HG03280 (cell line): ENCODE measurements around the gene SKI.

Experiments
- ATAC-seq: cut with Tn5 transposase; IDR thresholded peaks from one replicate; pipeline ENCODE4 v1.9.1; 2021; ENCODE audit warnings: mild to moderate bottlenecking, moderate library complexity; ENCODE audit not compliant: unreplicated experiment

SKI gene

DNA sequence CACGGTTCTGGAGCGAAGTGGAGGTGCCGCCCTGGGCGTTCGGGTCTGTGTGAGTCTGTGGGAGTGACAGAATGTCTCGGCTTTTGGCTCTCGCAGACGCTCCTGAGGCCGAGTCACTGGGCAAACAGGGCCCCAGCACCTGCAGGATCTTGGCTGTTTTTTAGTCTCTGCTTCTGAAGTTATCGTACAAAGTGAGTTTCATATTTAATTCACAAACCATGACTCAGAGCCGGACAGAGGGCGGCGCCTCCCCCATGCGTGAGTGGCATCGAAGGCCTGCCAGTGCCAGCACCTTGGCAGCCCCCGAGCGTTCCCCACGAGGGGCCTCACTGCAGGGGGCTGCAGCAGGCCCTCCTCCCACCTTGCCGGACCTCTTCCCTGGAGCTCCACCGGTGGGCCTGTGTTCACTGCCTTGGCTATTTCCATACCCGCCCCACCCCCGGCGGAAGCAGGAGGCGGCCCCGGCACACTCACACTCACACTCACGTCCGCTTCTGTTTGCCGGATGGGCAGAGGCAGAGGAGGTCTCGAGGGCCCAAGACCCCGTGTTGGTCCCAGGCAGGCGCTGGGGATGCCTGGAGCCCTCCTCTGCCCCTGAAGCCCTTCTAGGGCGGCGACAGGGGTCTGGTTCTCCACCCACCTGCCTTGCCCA, 106.9 kb downstream of the SKI start:
- no peak for ATAC-seq

DNA sequence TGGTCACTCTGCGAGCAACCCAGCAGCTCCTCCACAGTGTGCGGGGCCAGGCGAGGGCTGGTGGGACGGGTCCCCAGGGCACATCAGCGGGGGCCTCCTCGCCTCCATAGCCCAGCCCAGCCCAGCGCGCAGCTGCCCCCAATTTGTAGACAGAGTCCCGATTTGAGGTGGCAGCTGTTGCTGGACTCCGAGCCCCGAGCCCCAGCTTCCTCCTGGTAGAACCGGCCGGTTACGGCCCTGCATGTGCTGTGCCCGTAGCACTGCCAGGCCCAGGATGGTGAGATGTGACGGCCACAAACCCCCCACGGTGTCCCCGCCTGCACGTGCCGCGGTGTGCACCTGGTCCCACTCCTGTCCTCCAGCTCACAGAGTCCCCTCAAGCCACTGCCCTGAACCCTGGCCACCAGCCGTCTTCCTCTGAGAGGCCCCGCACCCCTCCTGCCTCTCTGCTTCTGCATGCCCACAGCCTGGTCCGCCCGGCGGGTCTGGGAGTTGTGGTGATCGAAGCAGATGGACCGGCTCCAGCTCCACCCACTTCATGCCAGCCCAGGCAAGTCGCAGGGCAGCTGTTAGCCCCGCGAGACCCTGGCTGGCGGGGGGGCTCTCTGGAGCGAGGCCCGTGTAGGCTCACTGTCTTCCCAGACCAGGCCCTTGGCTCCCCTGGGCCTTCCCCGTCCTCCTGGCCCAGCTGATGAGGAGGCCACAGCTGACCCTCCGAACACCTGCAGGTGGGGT, 107.8 kb downstream of the SKI start:
- ATAC-seq, result no peak

DNA sequence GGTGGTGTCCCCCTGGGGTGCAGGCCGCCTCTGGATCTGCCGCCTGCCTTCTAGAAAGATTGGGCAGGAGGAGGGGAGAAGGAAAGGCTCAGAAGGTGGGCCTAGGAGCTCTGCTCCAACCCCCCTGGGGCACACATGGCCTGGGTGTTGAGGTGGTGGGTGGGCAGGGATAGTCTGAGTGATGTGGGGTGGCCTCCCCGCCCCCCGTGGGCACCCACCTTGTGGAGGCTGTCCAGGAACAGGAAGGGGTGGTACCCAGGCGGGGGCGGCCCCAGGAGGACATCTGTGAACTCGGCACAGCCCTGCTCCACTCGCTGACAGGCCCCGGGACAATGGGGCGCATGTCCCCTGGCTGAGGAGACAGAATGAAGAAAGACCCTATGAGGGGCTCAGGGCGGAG, 108.4 kb downstream of the SKI start:
- no peak for ATAC-seq

DNA sequence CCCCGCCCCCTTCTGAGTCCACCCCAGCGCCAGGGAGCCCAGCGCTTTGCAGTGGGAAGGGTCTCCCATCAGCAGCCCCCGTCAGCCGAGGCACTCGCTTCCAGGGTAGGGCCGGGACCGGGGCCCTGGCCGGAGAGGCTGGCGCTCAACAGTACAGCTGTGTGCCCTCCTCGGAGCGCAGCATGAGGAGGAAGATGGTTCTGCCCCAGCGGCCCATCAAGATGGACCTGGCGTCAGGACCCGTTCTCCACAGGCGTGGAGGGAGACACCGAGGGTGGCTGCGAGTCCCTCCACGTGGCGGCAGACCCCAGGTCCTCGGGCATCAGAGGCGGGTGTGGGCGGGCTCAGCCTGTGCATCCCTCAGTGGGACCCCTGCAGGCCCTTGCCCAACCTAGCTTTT, 109.0 kb downstream of the SKI start:
- ATAC-seq, result no peak

DNA sequence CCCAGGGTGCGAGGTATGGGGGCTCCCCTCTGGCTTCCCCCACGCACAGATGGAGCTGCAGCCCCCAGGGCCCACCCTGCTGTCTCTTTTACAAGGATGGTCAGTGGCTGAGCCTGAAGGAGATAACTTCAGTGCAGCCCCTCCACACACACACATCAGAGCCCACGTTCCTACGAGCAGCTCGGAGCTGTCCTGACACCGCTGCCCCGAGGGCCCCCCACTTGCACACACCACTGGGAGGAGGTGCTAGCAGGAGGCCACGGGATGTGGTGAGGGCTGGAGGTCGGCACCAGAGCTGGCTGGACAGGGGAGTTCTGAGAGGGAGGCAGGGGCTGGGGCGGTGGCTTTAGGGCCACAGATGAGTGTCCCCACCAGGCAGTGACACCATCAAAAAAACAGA, 109.4 kb downstream of the SKI start:
- no peak for ATAC-seq

DNA sequence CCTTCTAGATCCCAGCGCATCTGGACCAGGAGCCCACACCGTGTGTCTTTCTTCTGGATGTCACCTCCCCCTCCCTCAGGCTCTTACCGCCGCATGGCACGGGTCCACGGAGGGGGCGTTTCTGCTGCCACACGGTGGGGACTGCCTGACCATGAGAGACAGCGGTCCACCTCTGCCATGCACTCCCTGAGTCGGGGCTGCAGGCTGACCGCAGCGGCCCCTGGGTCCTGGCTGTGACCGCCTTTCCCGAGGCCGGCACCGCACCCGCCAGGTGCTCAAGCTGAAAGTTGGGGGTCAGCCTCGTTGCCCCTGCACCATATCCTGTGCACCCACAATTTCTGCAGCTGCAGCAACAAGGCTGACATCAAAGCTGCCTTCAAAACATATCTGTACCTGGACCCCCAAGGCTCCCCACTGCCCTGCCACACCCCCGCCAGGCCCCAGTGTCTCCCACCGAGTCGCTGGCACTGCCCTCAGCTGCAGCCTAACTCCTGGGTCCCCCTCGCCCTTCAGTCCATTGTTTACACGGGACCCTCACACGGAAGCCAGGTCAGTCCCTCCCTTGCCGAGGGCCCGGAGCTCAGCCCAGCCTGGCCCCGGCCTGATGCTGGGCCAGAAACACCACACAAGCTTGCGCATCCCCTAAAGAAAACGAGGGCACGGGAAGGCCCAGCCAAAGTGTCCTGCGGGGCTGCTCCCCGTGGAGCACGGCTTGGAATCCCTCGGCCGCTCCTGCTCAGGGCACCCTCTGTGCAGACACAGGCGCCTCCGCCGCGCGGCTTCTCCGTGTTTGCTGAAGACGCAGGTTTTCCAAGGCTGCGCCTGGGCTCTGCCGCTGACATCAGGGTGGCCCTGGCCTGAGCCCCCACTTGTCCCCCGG, 111.3 kb downstream of the SKI start:
- no peak for ATAC-seq

DNA sequence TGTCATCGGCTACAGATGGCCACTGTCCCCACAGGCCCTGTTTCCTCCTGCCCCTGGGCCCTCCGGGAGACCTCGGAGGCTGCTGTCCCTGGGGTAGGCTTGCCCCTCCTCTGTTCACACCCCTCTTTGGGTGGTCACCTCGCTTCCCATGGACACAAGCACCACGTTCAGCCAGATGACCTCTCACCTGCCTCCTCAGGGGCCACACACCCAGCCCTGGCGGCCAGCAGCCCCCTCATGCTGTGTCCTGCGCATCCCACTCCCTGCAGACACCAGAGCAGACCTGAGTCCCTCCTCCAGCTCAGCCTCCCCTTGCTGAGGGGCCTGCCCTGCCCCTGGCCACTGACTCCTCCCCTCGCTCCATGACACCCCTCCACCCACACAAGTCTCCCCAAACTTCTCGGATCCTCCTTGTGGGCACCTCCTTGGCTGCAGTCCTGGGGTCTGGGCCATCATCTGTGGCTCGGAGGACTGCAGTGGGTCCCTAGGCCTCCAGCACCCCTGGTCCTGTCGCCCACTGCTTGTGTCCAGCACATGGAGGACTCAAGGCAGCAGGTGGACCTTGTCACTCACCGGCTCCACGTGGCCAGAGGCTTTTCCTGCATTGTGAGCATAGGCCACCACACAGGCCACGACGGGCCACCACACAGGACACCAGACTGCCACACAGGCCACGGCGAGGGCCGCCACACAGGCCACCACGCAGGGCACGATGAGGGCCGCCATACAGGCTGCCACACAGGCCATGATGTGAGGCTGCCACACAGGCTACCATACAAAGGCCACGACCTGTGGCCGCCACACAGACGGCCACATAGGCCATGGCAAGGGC, 112.2 kb downstream of the SKI start:
- no peak for ATAC-seq

DNA sequence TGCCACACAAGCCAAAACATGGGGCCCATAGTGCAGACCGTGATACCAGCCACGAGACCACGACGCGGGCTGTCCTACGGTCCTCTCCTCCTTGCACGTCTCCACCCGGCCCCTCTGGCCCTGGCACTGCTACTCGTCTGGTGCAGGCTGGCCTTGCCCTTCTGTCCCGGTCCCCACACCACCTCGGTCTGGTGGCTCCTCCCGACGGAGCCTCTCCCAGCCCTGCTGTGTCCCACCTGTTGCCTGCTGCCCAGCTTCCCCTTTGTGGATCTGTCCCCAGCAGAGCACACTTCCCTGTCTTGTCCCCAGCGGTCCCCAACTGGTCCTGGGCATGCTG, 112.8 kb downstream of the SKI start:
- ATAC-seq, result no peak

DNA sequence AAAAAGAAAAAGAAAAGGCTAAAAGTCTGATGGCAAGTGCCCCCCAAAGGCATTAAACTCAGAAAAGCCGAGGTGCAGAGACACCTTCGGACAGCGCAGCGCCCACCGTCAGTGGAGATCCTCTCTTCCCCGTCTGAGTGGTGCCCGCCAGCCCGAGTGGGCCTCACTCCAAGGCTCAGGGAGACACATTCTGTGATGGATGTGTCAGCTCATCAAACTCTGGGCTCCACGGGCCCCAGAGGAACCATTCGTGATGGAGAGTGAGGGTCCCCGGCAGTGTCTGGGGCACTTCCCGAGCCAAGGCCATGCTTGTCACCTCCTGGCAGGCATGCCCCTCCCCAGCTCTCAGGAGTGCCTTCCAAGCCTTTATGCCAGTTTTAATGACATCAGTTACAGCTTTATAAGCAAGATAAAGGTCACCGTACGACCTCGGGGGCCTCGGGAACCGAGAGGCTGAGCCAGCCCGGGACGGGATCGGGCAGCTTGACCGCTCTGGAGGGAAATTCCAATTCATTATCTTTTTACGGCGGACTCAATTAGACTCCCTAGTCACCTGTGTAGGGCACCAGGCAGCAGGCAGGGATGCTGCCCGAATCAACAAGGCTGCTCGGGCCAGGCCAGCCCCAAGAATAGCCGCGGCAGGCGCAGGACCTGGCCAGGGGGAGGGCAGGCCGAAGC, 113.7 kb downstream of the SKI start:
- no peak for ATAC-seq

DNA sequence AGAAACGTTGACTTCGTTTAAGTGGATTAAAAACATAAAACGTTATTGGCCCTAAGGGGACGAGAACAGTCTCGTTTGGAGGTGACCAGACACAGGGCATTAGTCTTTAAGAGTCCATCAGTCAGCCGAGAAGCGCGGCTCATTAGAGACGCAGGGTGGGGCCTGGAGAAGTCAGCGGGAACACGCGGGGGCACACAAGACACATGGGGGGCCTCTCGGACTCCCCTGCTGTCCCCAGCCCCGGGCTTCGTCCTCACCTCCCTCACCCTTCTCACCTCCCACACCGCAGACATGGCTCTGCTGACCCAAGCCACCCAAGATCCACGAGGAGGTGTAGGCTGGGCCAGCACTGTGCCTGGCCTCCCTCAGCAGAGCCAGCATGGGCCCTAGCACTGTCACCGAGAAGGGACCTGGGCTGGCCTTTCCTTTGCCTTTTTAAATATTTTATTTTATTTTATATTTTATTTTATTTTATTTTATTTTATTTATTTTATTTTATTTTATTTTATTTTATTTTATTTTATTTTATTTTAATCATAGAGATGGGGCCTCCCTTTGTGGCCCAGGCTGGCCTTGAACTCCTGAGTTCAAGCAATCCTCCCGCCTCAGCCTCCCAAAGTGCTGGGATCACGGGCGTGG, 114.4 kb downstream of the SKI start:
- no peak for ATAC-seq

DNA sequence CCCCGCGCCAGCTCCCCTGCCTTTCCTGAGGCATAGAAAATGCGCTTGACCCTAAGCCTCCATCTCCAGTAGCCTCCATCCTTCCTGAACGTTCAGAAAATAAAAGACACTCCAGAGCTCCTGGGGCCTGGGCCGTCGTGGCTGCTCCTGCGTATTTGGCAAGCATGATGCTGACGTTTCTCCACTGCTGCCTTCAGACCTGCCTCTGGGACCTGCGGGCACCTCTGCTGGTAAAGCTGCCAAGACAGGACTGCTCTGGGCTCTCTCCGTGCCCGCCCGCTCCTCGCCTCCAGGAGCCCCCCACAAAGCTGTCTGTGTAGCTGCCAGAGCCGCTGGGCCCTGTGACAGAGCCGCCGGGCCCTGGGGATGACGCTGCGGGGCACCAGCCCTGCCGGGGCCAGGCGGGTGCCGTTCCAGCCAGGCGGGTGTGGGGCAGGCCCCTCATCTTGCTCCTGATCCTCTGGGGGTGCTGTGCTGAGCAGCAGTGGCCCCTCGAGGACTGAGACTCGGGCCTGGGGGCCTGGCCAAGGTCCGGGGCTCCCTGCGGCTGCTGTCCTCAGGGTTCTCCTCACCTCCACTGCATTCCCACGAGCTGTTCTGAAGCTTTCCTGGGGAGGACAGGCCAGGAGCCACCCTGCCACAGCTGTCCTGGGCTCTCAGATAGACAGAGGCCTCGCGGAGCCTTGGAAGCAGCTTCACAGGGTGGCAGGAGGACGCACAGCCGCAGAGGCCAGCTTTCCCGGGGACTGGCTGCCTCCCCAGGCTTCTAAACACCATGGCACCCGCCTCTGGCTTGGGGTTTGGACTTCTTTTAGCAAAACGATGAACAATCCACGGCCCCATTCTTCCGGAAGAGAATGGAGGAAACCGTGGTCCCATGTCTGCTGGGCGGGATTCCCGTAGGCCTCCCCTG, 115.2 kb downstream of the SKI start:
- no peak for ATAC-seq

DNA sequence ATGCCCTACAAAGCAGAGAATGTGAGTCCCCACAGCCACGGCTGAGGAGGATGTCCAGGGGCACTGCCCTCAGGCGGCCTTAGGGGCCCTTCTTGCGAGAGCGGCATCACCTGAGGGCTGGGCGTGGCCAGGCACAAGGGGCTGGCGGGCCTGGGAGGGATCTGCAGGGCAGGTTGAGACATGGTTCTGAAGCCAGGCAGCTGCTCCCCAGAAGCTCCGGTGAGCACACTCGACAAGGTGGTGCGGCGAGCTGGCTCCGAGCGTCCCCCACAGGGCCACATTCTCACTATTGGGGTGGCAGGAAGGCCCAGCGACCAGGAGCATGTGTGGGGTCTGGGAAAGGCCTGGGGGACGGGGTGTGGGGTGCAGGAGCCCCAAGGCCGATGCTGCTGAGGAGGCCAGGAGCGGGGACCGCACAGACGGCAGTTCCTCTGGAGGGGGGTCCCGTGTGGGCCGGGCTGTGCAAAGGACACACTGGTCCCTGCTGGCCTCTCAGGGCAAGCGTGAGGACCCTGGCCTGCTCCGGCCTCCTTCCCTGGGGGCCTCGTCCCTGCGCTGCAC, 116.1 kb downstream of the SKI start:
- ATAC-seq, result no peak

DNA sequence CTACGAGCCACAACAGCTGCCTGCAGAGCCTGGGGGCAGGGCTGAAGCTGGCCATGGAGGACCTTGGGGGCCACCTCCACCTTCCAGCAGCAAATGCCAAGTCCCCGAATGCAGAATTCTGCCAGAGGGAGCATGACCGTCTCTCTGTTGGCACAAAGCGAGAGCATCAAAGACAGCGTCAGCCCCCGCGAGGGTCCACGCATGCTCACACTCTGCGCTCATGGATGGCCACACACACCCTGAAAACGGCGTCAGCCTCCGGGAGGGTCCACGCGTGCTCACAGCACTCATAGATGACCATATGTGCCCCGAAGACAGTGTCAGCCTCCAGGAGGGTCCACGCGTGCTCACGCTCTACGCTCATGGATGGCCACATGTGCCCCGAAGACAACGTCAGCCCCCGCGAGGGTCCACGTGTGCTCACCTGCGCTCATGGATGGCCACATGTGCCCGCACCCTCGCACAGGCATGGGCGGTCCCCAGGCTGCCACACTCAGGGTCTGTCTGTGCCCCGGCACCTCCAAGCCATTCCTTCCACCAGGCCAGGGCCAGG, 116.7 kb downstream of the SKI start:
- no peak for ATAC-seq

DNA sequence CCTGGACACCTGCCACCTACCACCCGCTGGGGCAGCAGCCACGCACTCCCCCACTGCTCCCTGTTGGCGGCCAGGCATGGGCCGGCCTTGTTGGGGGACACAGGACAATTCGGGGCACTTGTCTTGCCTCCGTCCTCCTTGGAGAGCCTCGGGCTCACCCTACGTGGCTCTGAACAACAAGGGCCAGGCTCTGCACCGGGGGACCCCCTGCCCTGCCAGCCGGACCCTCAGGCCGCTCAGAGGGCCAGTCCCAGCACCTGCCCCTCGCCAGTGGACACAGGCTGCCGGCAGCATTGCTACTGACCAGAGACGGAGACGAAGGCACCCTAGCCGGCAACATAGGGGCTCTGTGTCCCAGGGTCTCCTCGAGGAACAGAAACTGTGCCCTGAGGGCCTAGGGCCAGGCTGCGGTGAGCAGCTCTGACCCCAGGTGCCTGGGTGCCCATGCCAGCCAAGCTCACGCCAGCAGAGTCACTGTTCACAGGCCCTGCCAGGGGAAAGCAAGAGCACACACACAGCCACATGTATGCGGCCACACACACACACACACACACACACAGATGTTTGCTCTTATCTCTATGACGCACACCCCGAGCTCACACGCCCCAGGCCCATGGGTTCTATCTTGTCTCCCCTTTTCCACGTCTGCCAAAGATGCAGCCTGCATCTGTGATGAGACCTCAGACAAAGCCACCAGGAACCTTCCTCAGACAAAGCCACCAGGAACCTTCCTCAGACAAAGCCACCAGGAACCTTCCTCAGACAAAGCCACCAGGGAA, 117.4 kb downstream of the SKI start:
- no peak for ATAC-seq

DNA sequence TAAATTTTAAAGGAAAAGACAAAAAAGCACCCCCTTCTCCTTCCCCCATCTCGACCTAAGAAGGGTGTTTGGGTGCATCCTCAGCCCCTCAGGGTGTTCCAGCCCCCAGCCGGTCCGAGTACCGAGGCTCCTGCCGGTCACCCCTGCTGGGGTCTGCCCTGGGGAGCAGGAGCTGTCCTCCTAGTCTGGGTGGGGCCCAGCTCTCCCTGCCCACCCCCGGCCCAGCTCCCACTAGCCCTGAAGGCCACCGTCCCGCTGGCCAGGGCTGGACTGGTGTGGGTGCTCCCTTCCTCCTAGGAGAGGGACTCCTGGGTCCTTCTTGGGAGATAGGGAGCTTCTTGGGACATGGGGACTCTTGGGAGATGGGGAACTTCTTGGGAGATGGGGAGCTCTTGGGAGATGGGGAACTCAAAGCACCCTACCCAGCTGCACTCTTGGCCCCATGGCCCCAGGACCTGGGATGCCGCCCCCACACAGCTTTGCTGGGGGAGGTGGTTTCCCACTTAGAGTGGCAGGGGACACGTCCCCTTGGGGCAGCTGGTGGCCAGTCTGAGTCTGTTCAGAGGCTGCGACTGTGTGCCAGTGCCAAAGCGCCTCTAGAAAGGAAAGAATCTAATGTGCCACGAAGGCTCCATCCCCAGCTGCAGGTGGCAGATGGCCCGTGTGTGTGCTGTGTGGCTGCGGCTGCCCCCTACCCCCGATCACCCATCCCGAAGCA, 118.7 kb downstream of the SKI start:
- ATAC-seq, result no peak

DNA sequence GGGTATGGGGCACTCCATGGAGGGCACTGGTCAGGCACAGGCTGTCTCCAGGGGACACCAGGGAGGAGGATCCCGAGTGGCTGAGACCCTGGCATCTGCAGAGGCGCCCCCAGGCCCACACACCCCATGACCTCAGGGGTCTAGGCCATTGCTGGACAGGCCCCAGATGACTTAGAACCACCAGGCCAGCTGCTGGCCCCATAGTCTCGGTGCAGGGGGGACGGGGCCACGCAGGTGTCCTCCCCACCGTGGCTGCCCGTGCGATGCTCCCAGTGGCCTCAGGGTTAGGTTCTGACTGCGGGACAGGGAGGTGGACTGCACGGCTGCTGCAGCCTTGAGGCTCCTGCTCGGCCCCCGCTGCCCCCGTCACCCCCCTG, 119.3 kb downstream of the SKI start:
- ATAC-seq, result no peak

DNA sequence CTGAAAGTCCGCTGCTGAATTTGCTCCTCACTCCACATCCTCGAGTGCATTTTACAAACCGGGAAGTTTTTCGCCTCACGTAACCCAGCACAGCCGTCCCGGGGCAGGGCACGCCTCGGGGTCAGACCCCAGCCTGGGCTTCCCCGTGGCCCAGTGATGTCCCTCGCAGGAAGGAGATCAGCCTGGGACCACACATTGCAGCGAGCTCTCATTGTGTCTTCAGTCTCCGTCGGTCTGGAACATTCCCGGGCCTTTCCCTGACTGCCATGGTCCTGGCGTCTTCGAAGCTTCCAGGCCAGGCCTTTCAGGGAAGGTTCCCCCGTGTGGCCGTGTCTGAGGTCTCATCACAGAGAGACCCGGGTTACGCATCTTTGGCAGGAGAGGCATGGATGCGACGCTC, 119.8 kb downstream of the SKI start:
- no peak for ATAC-seq
